ENCODE measurements around the gene VTCN1.

DNA sequence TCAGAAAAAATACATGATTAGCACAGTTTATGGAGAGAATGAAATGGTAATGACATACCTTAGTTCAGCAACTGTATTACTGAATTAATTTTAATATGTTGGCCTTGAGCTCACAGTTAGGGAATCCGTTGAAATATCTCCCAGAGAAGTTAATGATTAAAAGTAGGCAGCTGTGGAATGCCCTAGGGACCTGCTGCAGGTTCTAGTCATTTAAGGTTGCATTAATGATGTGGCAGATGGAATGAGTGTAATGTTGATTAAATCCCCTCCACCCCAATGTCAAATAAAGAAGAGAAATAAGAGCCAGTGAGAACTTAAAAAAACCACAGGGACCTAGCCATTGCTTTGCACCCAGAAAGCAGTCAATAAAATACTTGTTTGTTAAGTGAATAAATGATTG lies 48.8 kb downstream of the VTCN1 start:
- no peak for TF ChIP-seq POLR2A (IDR thresholded peaks at IDR 0.05; ENCODE audit: low read length)
- TF ChIP-seq GATA1 (IDR thresholded peaks at IDR 0.05; ENCODE audit: low read depth, low read length) = no peak

Measured in erythroblast (primary cell).